IMR-90 (cell line): ENCODE measurements around the gene ANKRD61. TPM values are rescaled to one million over a fixed set of nuclear protein-coding genes. Genes with fewer than 3 reads are reported as not detected.

Source experiments
- ATAC-seq: fragments of 200-7000 bp; cut with Tn5 transposase; 2 replicates; pipeline ENCODE4 v1.9.1; 2020; ENCODE audit warnings: low read depth, mild to moderate bottlenecking, moderate library complexity
- BruUV-seq: library from RNA; stranded (reverse); fragments of 400-500 nt; replicated peaks from 2 replicates; lab custom pipeline; 2021; lab: Mats Ljungman, UMichigan
- CTCF ChIA-PET: fragments of 300-600 bp; formaldehyde crosslinking; extraction: SDS; loops from one replicate; lab custom pipeline; 2021; ENCODE audit warnings: antibody characterized with exemption; lab: Yijun Ruan, JAX
- POLR2A ChIA-PET: fragments of 300-600 bp; sonication (Branson Sonifier 250); formaldehyde crosslinking; loops from one replicate; lab custom pipeline; 2022; ENCODE audit warnings: antibody characterized with exemption; ENCODE audit not compliant: unreplicated experiment; lab: Charles Lee
- DNase-seq: peaks from one replicate; pipeline ENCODE4 v3.0.0; 2013
- H2AFZ ChIP-seq: replicated peaks from 2 replicates; pipeline ENCODE3; 2013; ENCODE audit warnings: low read length, mild to moderate bottlenecking; ENCODE audit not compliant: poor library complexity
- H2AK5ac ChIP-seq: 2 replicates; pipeline ENCODE4 v1.6.1; 2013; ENCODE audit warnings: low read depth, low read length, inconsistent platforms
- H2AK9ac ChIP-seq: replicated peaks from 2 replicates; pipeline ENCODE3; 2013; ENCODE audit warnings: mild to moderate bottlenecking, low read depth, low read length, moderate library complexity; ENCODE audit not compliant: poor library complexity
- H2BK120ac ChIP-seq: 2 replicates; pipeline ENCODE4 v1.6.1; 2013; ENCODE audit warnings: low read depth, low read length, inconsistent platforms
- H2BK15ac ChIP-seq: 3 replicates; pipeline ENCODE4 v1.6.1; 2013; ENCODE audit warnings: low read depth, low read length, inconsistent platforms
- H2BK20ac ChIP-seq: 2 replicates; pipeline ENCODE4 v1.6.1; 2013; ENCODE audit warnings: low read depth, mild to moderate bottlenecking, inconsistent platforms, low read length, moderate library complexity
- H2BK5ac ChIP-seq: 2 replicates; pipeline ENCODE4 v1.6.1; 2013; ENCODE audit warnings: mild to moderate bottlenecking, low read depth, low read length, inconsistent platforms; ENCODE audit not compliant: poor library complexity, severe bottlenecking
- H3K14ac ChIP-seq: replicated peaks from 2 replicates; pipeline ENCODE4 v1.6.1; 2013; ENCODE audit warnings: low read depth, low read length, inconsistent platforms
- H3K18ac ChIP-seq: 2 replicates; pipeline ENCODE4 v1.6.1; 2013; ENCODE audit warnings: low read depth, low read length, control low read depth
- H3K23ac ChIP-seq: 2 replicates; pipeline ENCODE4 v1.6.1; 2013; ENCODE audit warnings: low read depth, low read length, inconsistent platforms
- H3K27ac ChIP-seq: 2 replicates; pipeline ENCODE4 v1.5.1; 2013; ENCODE audit warnings: mild to moderate bottlenecking, control low read depth, low read length; ENCODE audit not compliant: insufficient read depth
- H3K27me3 ChIP-seq: 2 replicates; pipeline ENCODE4 v1.6.1; 2013; ENCODE audit warnings: low read length; ENCODE audit not compliant: control insufficient read depth, insufficient read depth
- H3K36me3 ChIP-seq: 2 replicates; pipeline ENCODE4 v1.6.1; 2013; ENCODE audit warnings: low read length, mixed read lengths; ENCODE audit not compliant: control insufficient read depth, insufficient read depth
- H3K4ac ChIP-seq: 2 replicates; pipeline ENCODE4 v1.6.1; 2013; ENCODE audit warnings: low read depth, low read length, inconsistent platforms
- H3K4me1 ChIP-seq: 2 replicates; pipeline ENCODE4 v1.6.1; 2013; ENCODE audit warnings: low read length, mixed read lengths; ENCODE audit not compliant: control insufficient read depth, insufficient read depth
- H3K4me2 ChIP-seq: 2 replicates; pipeline ENCODE4 v1.6.1; 2013; ENCODE audit warnings: low read depth, mild to moderate bottlenecking, control low read depth, low read length, moderate library complexity
- H3K4me3 ChIP-seq: 2 replicates; pipeline ENCODE4 v1.5.1; 2013; ENCODE audit warnings: low read depth, mild to moderate bottlenecking, control low read depth, low read length, moderate library complexity; ENCODE audit not compliant: insufficient read depth
- H3K56ac ChIP-seq: 2 replicates; pipeline ENCODE4 v1.6.1; 2013; ENCODE audit warnings: low read length, inconsistent platforms; ENCODE audit not compliant: insufficient read depth; ENCODE audit errors: extremely low read depth
- H3K79me1 ChIP-seq, 2 experiments: 2 replicates each; pipeline ENCODE4 v1.6.1; 2013; ENCODE audit warnings: low read length in 2 of 2, inconsistent platforms in 1 of 2, low read depth in 1 of 2
- H3K9ac ChIP-seq: 2 replicates; pipeline ENCODE4 v1.6.1; 2013; ENCODE audit warnings: low read depth, low read length, control low read depth
- H3K9me1 ChIP-seq: 2 replicates; pipeline ENCODE4 v1.6.1; 2013; ENCODE audit warnings: low read length, inconsistent platforms; ENCODE audit not compliant: insufficient read depth
- H3K9me3 ChIP-seq: 2 replicates; pipeline ENCODE4 v1.6.1; 2013; ENCODE audit warnings: low read length; ENCODE audit not compliant: control insufficient read depth, insufficient read depth
- H4K20me1 ChIP-seq: 2 replicates; pipeline ENCODE4 v1.6.1; 2013; ENCODE audit warnings: low read length, inconsistent platforms; ENCODE audit not compliant: insufficient read depth
- H4K5ac ChIP-seq: 2 replicates; pipeline ENCODE4 v1.6.1; 2013; ENCODE audit warnings: mild to moderate bottlenecking, low read depth, low read length, control low read depth
- H4K8ac ChIP-seq, 2 experiments: 2 replicates each; pipeline ENCODE4 v1.6.1; 2013; ENCODE audit warnings: low read depth in 2 of 2, low read length in 2 of 2, control low read depth in 1 of 2, inconsistent platforms in 1 of 2
- H4K91ac ChIP-seq: 2 replicates; pipeline ENCODE4 v1.6.1; 2013; ENCODE audit warnings: low read depth, low read length, inconsistent platforms; ENCODE audit not compliant: insufficient read depth
- MAZ ChIP-seq: IDR thresholded peaks from 2 replicates; pipeline ENCODE4 v1.6.1; 2012; ENCODE audit warnings: low read depth, mild to moderate bottlenecking, low read length, improper control_type of control experiment, moderate library complexity, borderline replicate concordance
- MXI1 ChIP-seq: IDR thresholded peaks from 2 replicates; pipeline ENCODE4 v1.6.1; 2012; ENCODE audit warnings: low read depth, mild to moderate bottlenecking, low read length, moderate library complexity, borderline replicate concordance
- WGBS, 2 experiments: methylation state at CpG; one replicate each; pipeline versions ENCODE4 v1.1.5 to v1.1.7; 2013; ENCODE audit warnings: missing lambda C conversion rate in 2 of 2; ENCODE audit not compliant: insufficient read length in 1 of 2; ENCODE audit errors: extremely low coverage in 2 of 2; 5-methylcytosine and 5-hydroxymethylcytosine counted together
- dilution Hi-C: fragments of 300-500 bp; cut with HindIII; formaldehyde crosslinking; loops from one replicate; pipeline ENCODE4 v1.14.3; 2018; ENCODE audit warnings: low sequenced_read_pairs; ENCODE audit not compliant: unreplicated experiment
- in situ Hi-C: fragments of 300-500 bp; cut with MboI; formaldehyde crosslinking; loops from 3 replicates; pipeline ENCODE4 v1.14.3; 2019; ENCODE audit warnings: low sequenced_read_pairs, inconsistent platforms, mixed read lengths
- intact Hi-C: fragments of 100-400 bp; cut with micrococcal nuclease; formaldehyde crosslinking; loops from 2 replicates; pipeline ENCODE4 v1.10.0; 2022
- polyA plus RNA-seq, 3 experiments: library from polyadenylated mRNA; depleted of rRNA; stranded (reverse); fragments of >200 nt; gene quantifications; 2 replicates each; pipeline ENCODE4 v1.2.3, GENCODE V29; 2012; ENCODE audit warnings: low replicate concordance in 1 of 3
- total RNA-seq: library from RNA; depleted of rRNA; stranded (reverse); fragments of >200 nt; gene quantifications from 2 replicates; pipeline ENCODE4 v1.2.3, GENCODE V29; 2012
- TF ChIP-seq, protein P1 (sequence below): fragments of 150-350 bp; IDR thresholded peaks from 2 replicates; pipeline ENCODE4 v1.6.1; 2017; ENCODE audit warnings: mild to moderate bottlenecking, antibody characterized with exemption, low read length, low read depth

The ANKRD61 gene
- total and polyA plus RNA-seq, 2 of the 4 experiments (the other 2 are of a cell fraction) = 0.17 to 0.36 TPM

- BruUV-seq = no TSS peak
- Histone ChIP-seq H3K9ac (no peak overlapping the region), H3K79me1 (peaks cover 14 to 32% of the 10 kb centered on the region in 2 experiments; a peak in 3 of 4 replicates), H3K14ac (no peak overlapping the region), H4K5ac (no peak overlapping the region), H3K27ac (no peak overlapping the region), H2BK120ac (no peak overlapping the region), H2AFZ (no peak overlapping the region), H2BK5ac (no peak overlapping the region), H3K4me2 (no peak overlapping the region), H4K91ac (no peak overlapping the region), H3K56ac (no peak overlapping the region), H2AK9ac (no peak overlapping the region), H3K4me3 (no peak overlapping the region), H3K4ac (no peak overlapping the region), H3K36me3 (peaks cover 60% of the 10 kb centered on the region), H3K4me1 (no peaks in the 10 kb centered on the region), H2BK15ac (no peak overlapping the region), H3K23ac (no peak overlapping the region), H3K9me1 (0 out of 2 replicates have a peak, but pooled peaks cover 6% of the 10 kb centered on the region), H3K27me3 (no peaks in the 10 kb centered on the region), H3K9me3 (no peaks in the 10 kb centered on the region), H2BK20ac (no peak overlapping the region), H2AK5ac (no peak overlapping the region), H4K20me1 (no peaks in the 10 kb centered on the region; the same call in 1 of the 2 replicates), H4K8ac (no peak overlapping the region), H3K18ac (no peak overlapping the region)
- ATAC-seq (no peak), DNase-seq (no peak)
- CTCF ChIA-PET = interaction anchor here (0.5 to 1.1 kb wide), 2 partner anchors 31 to 48 kb away, joined by 4 to 6 read pairs; no protein-coding TSS in a partner anchor
- intact Hi-C loops (no loop called here), dilution Hi-C loops (no loop called here), in situ Hi-C loops (no loop called here)
- POLR2A ChIA-PET = interaction anchor here (0.6 kb wide), 1 partner anchor 28 kb away, joined by 3 read pairs; no protein-coding TSS in a partner anchor
- no CpG with 5 or more reads among the region's 1 CpG for WGBS, 2 experiments
- TF ChIP-seq MXI1 = no peak
- no peak for TF ChIP-seq MAZ
- TF ChIP-seq, protein P1, sequence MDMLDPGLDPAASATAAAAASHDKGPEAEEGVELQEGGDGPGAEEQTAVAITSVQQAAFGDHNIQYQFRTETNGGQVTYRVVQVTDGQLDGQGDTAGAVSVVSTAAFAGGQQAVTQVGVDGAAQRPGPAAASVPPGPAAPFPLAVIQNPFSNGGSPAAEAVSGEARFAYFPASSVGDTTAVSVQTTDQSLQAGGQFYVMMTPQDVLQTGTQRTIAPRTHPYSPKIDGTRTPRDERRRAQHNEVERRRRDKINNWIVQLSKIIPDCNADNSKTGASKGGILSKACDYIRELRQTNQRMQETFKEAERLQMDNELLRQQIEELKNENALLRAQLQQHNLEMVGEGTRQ = no peak
Measured at GRCh38 chr7:6027806-6028365, 3.3 kb upstream of the ANKRD61 start.
